Testis (tissue), 2 donors: ENCODE results near the gene NPFFR2.

Experiments
- POLR2A ChIP-seq: fragments of 450-650 bp; IDR thresholded peaks from one replicate; pipeline ENCODE4 v1.6.1; 2017; ENCODE audit warnings: antibody characterized with exemption, mild to moderate bottlenecking, moderate library complexity
- TF ChIP-seq, protein P1 (sequence below), 3 experiments: fragments of 450-650 bp in 2 of 3; fragments of 200-600 bp in 1 of 3; sonication (generic) in 1 of 3; IDR thresholded peaks; one replicate each; pipeline ENCODE4 v1.5.1; 2016 to 2019; ENCODE audit warnings: antibody characterized with exemption in 3 of 3, mild to moderate bottlenecking in 2 of 3, moderate library complexity in 1 of 3

DNA sequence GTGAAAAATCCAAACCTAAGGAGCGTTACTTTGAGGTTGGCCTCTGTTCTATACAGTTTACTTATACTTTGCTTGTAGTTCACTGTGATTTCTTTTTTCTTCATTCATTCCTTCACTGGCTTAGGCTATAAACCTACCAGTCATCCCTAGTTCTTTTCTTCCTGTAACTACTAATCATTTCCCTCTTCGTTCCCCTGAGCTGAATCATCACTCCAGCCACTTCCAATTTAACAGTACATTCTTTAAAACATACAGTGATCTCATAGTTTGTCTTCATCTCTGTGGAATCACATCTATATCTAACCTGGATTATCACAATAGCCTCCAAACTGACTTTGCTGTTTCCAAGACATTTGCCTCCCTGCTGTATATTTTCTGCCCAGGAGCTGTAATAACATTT, 25.2 kb upstream of the NPFFR2 start:
- TF ChIP-seq, protein P1, sequence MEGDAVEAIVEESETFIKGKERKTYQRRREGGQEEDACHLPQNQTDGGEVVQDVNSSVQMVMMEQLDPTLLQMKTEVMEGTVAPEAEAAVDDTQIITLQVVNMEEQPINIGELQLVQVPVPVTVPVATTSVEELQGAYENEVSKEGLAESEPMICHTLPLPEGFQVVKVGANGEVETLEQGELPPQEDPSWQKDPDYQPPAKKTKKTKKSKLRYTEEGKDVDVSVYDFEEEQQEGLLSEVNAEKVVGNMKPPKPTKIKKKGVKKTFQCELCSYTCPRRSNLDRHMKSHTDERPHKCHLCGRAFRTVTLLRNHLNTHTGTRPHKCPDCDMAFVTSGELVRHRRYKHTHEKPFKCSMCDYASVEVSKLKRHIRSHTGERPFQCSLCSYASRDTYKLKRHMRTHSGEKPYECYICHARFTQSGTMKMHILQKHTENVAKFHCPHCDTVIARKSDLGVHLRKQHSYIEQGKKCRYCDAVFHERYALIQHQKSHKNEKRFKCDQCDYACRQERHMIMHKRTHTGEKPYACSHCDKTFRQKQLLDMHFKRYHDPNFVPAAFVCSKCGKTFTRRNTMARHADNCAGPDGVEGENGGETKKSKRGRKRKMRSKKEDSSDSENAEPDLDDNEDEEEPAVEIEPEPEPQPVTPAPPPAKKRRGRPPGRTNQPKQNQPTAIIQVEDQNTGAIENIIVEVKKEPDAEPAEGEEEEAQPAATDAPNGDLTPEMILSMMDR (IDR thresholded peaks at IDR 0.05): no peak
- TF ChIP-seq POLR2A: no peak
